Transverse colon (tissue), 3 donors: Measurements from ENCODE around the gene EDEM1.

Experiments
- CTCF ChIP-seq, 5 experiments: fragments of 200-600 bp in 3 of 5; fragments of 450-650 bp in 2 of 5; sonication (generic) in 3 of 5; IDR thresholded peaks; 1 replicate in 2 of 5; 2 replicates in 3 of 5; pipeline ENCODE4 v1.5.1; 2016 to 2017; ENCODE audit warnings: antibody characterized with exemption in 5 of 5, inconsistent platforms in 3 of 5, mild to moderate bottlenecking in 2 of 5, moderate library complexity in 1 of 5
- EP300 ChIP-seq: sonication (generic); formaldehyde crosslinking; IDR thresholded peaks from one replicate; pipeline ENCODE4 v1.6.1; 2017; ENCODE audit warnings: antibody characterized with exemption, low read depth

GRCh38 chr3:5160940-5161858 lies 26.3 kb upstream of the EDEM1 start:
- TF ChIP-seq EP300 (no peak), CTCF (IDR thresholded peaks at IDR 0.05) (no peak)
